GM20431 (cell line): ENCODE results near the gene CFAP74.

ENCODE experiments used
- in situ Hi-C: fragments of 300-500 bp; cut with MseI, MboI; formaldehyde crosslinking; loops from one replicate; pipeline ENCODE4 v1.15.0; 2020; ENCODE audit warnings: low sequenced_read_pairs; ENCODE audit not compliant: unreplicated experiment

CFAP74 gene

DNA sequence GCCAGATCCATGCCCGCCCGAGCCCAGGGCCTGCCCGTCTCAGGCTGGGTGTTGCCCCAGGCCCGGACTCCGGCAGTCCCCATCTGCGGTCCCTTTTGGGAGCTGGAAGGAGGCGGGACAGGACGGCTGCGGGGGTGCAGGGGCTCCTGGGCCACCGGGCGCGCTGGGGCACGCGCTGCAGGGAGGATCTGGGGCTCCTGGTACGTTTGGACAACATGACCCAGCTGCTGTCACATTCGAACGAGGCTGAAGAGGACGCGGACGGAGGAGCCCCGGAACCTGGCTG is 95.1 kb downstream of the CFAP74 start:
- in situ Hi-C loops: no loop called here

GRCh38 chr1:1907098-1907736 is 96.4 kb downstream of the CFAP74 start:
- in situ Hi-C loops: no loop called here

DNA sequence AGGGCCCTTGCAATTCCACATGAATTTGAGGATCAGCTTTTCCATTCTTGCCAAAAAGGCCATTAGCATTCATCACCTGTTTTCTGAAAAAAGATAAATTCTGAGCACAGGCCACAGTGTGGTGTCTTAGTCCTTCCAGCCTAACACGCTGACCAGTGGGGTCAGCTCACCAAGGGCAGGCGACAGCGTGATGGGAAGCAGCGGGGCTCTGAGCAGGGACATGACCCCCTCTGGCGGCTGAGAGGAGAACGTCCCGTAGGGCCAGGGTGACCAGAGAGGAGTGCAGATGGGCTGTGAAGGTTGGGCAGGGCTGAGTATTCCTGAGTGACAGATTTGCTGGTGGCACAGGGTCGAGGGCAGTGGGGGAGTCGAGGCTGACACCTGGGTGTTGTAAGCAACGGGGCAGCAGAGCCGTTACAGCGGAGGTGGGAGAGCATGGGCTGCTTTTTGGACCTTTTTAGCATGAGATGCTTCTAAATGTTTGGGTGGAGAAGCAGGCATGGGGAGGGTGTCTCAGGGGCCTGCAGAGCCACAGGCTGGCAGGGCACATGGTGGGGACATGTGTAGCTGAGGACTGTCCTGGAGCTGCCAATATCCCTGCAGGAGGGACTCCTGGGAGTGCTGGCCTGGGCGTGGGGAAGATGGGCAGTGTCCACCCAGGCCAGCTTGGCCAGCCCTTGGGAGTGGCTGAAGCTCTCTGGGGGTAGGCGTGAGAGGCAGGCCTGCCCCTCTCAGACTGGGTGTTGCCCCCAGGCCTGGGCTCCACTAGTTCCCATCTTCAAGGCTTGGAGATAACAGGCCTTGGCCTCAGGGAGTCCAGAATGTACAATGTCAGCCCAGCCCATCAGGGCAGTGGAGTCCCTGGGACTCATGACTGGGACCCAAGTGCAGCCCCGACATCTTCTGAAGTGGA is 97.1 kb downstream of the CFAP74 start:
- in situ Hi-C loops: no loop called here

- in situ Hi-C loops: no loop called here
These were observed 100.4 kb downstream of the CFAP74 start for GRCh38 chr1:1903224-1903623.

DNA sequence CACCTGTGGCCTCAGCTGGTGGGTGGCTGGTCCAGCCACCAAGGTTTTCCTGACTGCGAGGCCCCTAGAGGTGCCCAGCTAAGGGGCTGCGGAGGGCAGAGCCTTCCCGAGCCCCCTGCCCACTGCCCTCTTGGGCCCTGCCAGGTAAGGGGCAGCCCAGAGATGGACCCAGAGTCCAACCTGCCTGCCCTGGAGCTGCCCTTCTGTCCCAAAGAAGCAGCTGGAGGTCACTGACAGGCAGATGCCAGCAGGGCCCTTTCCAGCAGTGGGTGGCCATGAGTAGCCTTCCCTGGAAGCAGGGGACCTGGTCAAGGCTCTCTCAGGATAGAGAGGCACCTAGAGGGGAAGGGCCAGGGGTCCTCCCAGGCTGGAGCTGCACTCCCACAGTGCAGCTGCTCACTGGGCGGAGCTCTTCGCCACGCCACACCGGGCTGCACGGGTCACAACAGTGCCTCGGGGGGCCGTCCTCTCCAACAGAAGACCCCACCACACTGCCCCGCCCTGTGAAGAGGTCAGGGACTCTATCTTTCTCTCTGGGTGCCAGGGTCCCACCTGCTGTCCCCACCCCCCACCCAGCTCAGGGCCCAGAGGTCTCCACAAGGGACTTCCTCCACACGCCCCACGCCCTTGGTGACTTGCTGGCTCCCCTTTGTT is 101.8 kb downstream of the CFAP74 start:
- in situ Hi-C loops: no loop called here

DNA sequence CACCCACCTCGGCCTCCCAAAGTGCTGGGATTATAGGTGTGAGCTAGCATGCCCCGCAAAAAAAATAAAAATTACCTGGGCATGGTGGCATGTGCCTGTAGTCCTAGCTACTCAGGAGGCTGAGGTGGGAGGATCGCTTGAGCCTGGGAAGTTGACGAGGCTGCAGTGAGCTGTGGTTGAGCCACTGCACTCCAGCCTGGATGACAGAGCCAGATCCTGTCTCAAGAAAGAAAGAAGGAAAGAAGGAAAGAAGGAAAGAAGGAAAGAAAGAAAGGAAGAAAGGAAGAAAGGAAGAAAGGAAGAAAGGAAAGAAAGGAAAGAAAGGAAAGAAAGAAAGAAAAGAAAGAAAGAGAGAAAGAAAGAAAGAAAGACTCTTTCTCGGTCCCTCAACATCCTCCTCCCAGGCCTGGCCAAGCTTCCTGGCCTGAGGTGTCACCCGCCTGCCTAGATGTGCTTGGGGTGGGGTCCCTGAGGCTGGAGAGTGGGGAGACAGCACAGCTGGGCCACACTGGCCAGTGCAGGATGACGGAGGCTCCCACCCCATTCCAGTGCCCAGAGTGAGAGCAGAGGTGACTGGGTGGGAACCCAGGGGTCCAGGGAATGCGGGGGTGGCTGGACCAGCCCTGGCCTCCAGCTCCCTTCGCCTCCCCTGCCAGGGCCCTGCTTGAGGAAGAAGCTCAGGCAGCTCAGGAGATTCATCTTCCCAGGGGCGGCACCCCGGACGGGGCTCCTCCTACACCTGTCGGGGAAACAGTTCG is 102.5 kb downstream of the CFAP74 start:
- in situ Hi-C loops: no loop called here

DNA sequence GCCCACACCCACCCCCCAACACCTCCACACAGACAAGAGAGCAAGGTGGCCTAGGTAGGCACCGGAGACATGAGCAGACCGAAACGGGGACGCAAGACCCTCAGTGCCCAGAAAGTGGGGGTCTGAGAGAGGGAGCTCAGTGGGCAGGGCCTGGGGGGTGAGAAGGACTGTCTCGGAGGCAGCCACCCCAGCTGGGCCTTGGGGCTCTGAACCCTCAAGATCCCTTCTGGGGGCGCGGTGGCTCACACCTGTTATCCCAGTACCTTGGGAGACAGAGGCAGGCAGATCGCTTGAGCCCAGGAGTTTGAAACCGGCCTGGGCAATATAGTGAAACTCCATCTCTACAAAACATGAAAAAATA is 103.6 kb downstream of the CFAP74 start:
- in situ Hi-C loops: no loop called here

GRCh38 chr1:1899266-1899966 is 104.2 kb downstream of the CFAP74 start:
- in situ Hi-C loops: no loop called here

DNA sequence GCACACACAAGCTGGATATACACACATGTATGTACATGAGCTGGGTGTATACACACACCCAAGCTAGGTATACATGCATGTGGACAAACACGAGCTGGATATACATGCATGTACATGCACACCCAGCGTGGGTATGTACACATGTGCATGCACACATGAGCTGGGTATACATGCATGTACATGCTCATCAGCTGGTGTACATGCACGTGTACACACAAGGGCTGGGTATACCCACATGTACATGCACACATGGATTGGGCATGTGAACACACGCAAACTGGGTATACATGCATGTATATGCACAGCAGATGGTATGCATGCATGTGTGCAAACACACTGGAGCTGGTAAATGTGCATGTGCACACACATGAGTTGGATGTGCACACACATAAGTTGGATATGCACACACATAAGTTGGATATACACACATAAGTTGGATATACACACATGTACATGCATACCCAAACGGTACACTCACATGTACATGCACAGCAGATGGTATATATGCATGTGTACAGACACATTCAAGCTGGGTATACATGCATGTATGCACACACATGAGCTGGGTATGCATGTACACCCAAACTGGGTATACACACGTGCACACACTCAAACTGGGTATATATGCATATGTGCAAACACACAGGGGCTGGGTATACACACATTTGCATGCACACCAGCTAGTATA is 105.2 kb downstream of the CFAP74 start:
- in situ Hi-C loops: no loop called here

GRCh38 chr1:1895456-1896336 is 107.9 kb downstream of the CFAP74 start:
- in situ Hi-C loops: no loop called here

- in situ Hi-C loops: no loop called here
These were observed 108.5 kb downstream of the CFAP74 start for GRCh38 chr1:1895060-1895418.

DNA sequence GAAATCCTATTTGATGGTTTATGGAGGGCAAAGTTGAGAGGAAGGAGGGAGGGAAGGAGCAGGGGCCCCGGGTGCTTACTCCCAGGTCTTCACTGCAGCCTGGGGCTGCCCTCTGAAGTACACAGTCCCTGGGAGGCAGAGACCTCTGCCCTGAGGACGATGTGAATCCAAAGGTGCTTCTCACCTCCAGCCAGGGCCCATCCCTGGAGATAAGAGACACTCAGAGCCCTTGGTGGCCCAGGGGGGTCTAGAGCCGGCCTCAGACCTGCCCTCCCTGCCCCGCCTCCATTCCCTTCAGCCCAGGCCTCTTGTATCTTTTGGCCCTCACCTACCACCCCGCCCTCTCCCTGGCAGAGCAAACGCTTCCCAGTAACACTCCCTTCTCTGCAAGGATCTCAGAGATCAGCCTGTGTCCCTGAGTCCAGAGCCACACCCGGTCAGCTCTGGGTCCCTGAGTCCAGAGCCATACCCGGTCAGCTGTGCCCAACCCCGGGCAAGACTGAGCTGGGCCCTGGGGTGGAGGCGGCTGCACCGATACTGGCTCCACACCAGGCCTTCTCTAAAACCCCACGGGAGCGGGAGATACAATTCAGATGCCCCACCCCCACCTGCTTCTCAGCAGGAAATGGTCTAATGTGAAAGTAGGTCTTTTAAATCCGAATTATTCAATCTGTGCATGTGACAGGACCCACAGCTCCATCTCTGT is 109.1 kb downstream of the CFAP74 start:
- in situ Hi-C loops: no loop called here

DNA sequence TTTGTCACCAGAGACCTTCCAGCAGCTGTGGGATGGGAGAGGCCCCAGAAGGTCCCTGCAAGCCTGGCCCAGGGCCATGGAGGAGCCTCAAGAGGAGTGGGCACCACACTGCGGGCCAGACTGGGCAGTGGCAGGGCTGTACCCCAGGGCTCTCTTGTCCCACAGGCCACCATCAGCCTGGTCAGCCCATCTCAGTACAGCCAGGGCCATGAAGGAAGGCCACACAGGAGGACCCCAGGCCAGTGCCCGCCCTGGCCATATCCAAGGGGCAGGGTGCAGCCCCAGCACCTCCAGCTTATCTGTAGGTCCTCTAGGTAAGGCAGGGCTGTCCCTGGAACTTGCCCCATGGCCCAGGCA is 109.6 kb downstream of the CFAP74 start:
- in situ Hi-C loops: no loop called here

- in situ Hi-C loops: no loop called here
These were observed 110.1 kb downstream of the CFAP74 start for GRCh38 chr1:1893291-1893985.

- in situ Hi-C loops: no loop called here
These were observed 110.8 kb downstream of the CFAP74 start for GRCh38 chr1:1892763-1893120.

DNA sequence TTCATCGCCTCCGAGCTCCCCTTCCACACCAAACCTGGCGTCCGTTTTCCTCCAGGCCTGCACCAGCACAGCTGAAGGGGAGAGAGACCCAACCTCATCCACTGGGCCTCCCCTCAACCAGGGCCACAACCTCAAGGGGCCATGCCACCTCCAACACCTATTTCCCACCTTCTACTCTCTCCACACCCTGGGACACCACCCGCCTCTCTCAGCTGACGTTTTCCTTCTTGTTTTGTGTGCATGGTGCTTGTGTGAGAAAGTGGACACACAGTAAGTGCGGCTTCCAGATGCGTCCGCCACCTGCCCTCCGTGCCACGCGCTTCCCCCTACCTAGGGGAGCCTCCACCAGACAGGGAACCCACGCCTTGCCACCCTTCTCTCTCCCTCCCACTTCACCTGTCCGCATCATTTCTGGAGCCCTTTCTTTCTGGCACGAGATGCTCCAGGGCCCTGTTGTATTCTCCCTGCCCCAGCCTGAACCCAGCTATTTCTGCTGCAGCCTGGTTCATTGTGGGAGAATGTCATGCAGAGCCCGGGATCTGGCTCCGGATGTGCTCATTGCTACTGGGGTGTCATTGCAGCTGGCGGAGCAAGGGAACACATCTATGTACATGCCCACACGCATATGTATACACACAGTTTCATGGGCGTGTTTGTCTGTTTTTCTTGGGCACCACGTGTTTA is 111.4 kb downstream of the CFAP74 start:
- in situ Hi-C loops: no loop called here
